MM.1S (cell line): ENCODE results near the gene PRLH.

ENCODE experiments used
- DNase-seq: peaks from one replicate; pipeline ENCODE4 v3.0.0-alpha.2; 2015
- H2AFZ ChIP-seq: fragments of 300-600 bp; sonication (generic); 2 replicates; pipeline ENCODE4 v1.6.0; 2016; ENCODE audit warnings: antibody characterized with exemption, low read length
- H3F3A ChIP-seq: fragments of 300-600 bp; sonication (generic); 2 replicates; pipeline ENCODE4 v1.6.1; 2016; ENCODE audit warnings: mild to moderate bottlenecking, antibody characterized with exemption, low read length, moderate library complexity, mixed read lengths; ENCODE audit not compliant: insufficient read depth
- H3K27ac ChIP-seq: fragments of 300-600 bp; sonication (generic); 2 replicates; pipeline ENCODE4 v1.5.1; 2016; ENCODE audit warnings: mild to moderate bottlenecking, low read length
- H3K27me3 ChIP-seq: fragments of 300-600 bp; sonication (generic); replicated peaks from 2 replicates; pipeline ENCODE4 v1.6.0; 2016; ENCODE audit warnings: low read length; ENCODE audit not compliant: insufficient read depth
- H3K36me3 ChIP-seq: fragments of 300-600 bp; sonication (generic); replicated peaks from 2 replicates; pipeline ENCODE4 v1.6.1; 2016; ENCODE audit warnings: mild to moderate bottlenecking, low read length, mixed read lengths; ENCODE audit not compliant: insufficient read depth
- H3K4me1 ChIP-seq: fragments of 300-600 bp; sonication (generic); 2 replicates; pipeline ENCODE4 v1.6.1; 2016; ENCODE audit warnings: low read length, mixed read lengths
- H3K4me2 ChIP-seq: fragments of 300-600 bp; sonication (generic); 2 replicates; pipeline ENCODE4 v1.6.0; 2016; ENCODE audit warnings: low read depth, low read length
- H3K4me3 ChIP-seq: fragments of 300-600 bp; sonication (generic); 2 replicates; pipeline ENCODE4 v1.5.1; 2016; ENCODE audit warnings: low read length, mixed read lengths
- H3K79me2 ChIP-seq: fragments of 300-600 bp; sonication (generic); 2 replicates; pipeline ENCODE4 v1.6.1; 2016; ENCODE audit warnings: mixed run types, low read length, mixed read lengths
- H3K9ac ChIP-seq: fragments of 300-600 bp; sonication (generic); 2 replicates; pipeline ENCODE4 v1.6.1; 2016; ENCODE audit warnings: low read length, mixed read lengths
- H3K9me2 ChIP-seq: fragments of 300-600 bp; sonication (generic); replicated peaks from 2 replicates; pipeline ENCODE4 v1.6.1; 2016; ENCODE audit warnings: mild to moderate bottlenecking, low read length, mixed read lengths; ENCODE audit not compliant: insufficient read depth
- H3K9me3 ChIP-seq: fragments of 300-600 bp; sonication (generic); replicated peaks from 2 replicates; pipeline ENCODE4 v1.6.1; 2016; ENCODE audit warnings: mild to moderate bottlenecking, low read length, mixed read lengths; ENCODE audit not compliant: insufficient read depth
- H4K20me1 ChIP-seq: fragments of 300-600 bp; sonication (generic); 2 replicates; pipeline ENCODE4 v1.6.1; 2016; ENCODE audit warnings: mild to moderate bottlenecking, low read length, moderate library complexity, mixed read lengths; ENCODE audit not compliant: insufficient read depth
- CTCF ChIP-seq: fragments of 300-600 bp; sonication (generic); IDR thresholded peaks from 2 replicates; pipeline ENCODE4 v1.5.1; 2016; ENCODE audit warnings: antibody characterized with exemption, low read length, mixed read lengths
- EZH2 ChIP-seq: fragments of 300-600 bp; sonication (generic); optimal IDR thresholded peaks from 2 replicates; pipeline ENCODE3; 2017; ENCODE audit warnings: low read depth, mild to moderate bottlenecking, antibody characterized with exemption, low read length, mixed read lengths
- EZH2phosphoT487 ChIP-seq: fragments of 300-600 bp; sonication (generic); IDR thresholded peaks from 2 replicates; pipeline ENCODE4 v1.6.1; 2018; ENCODE audit warnings: antibody characterized with exemption, low read length

Gene PRLH

DNA sequence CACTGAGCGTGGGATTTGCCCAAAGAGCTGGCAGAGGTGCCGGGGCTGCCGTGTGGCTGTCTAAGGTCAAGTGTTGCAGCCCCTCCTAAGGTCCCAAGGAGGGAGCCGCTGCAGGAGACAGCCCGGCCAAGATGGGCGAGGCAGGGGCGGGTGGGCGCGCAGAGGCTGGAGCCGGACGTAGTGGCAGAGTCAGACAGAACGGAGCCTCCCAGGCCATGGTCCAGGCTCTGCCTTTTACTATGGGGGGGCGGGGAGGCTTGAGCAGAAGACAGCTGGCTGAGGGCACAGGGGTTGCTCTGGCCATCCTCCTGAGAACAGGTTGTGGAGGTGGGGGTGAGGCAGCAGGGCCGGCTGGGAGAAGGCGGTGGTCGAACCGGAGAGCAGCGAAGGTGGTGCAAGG lies 27.5 kb upstream of the PRLH start:
- Histone ChIP-seq H3K9ac (no peak overlapping the region), H4K20me1 (no peaks in the 10 kb centered on the region), H2AFZ (no peak overlapping the region), H3K79me2 (no peaks in the 10 kb centered on the region), H3K27ac (no peak overlapping the region), H3K4me1 (no peaks in the 10 kb centered on the region), H3K4me2 (no peak overlapping the region), H3K9me3 (no peaks in the 10 kb centered on the region), H3F3A (no peaks in the 10 kb centered on the region), H3K36me3 (no peaks in the 10 kb centered on the region), H3K4me3 (no peak overlapping the region), H3K9me2 (no peaks in the 10 kb centered on the region), H3K27me3 (no peaks in the 10 kb centered on the region)
- no peak for DNase-seq
- TF ChIP-seq EZH2phosphoT487 (no peak), CTCF (no peak), EZH2 (no peak)

DNA sequence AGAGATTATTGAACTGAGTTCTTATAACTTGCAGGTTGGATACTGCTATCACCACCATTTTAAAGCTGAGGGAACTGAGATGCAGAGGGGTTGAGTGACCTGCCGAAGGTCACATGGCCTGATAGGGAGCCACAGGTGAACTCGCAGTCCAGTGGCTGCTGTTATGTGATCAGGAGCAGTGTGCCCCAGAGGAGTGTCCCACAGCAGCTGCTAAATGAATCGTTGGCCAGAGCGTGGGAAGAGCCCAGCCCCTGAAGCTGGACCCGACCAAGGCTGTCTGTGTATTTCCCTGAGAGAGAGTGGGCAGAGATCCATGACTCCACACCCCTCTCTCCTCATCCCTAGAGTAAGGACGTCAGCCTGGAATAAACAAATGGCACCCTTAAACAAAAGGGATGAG lies 26.7 kb upstream of the PRLH start:
- H3F3A ChIP-seq = no peaks in the 10 kb centered on the region
- no peak overlapping the region for H3K9ac ChIP-seq
- H3K4me2 ChIP-seq = no peak overlapping the region
- H3K27me3 ChIP-seq = no peaks in the 10 kb centered on the region
- TF ChIP-seq EZH2phosphoT487 = no peak
- no peak for TF ChIP-seq EZH2
- TF ChIP-seq CTCF = no peak
- no peaks in the 10 kb centered on the region for H3K4me1 ChIP-seq
- no peak for DNase-seq
- no peaks in the 10 kb centered on the region for H3K79me2 ChIP-seq
- H3K9me2 ChIP-seq = no peaks in the 10 kb centered on the region
- H3K36me3 ChIP-seq = no peaks in the 10 kb centered on the region
- no peak overlapping the region for H3K4me3 ChIP-seq
- H3K27ac ChIP-seq = no peak overlapping the region
- no peak overlapping the region for H2AFZ ChIP-seq
- no peaks in the 10 kb centered on the region for H4K20me1 ChIP-seq
- no peaks in the 10 kb centered on the region for H3K9me3 ChIP-seq

GRCh38 chr2:237540223-237540775 lies 26.1 kb upstream of the PRLH start:
- no peak overlapping the region for H3K27ac ChIP-seq
- no peaks in the 10 kb centered on the region for H3K36me3 ChIP-seq
- H2AFZ ChIP-seq = no peak overlapping the region
- H3K79me2 ChIP-seq = no peaks in the 10 kb centered on the region
- no peaks in the 10 kb centered on the region for H3K4me1 ChIP-seq
- H3K4me2 ChIP-seq = no peak overlapping the region
- no peaks in the 10 kb centered on the region for H3K27me3 ChIP-seq
- H3F3A ChIP-seq = no peaks in the 10 kb centered on the region
- TF ChIP-seq EZH2phosphoT487 = no peak
- TF ChIP-seq EZH2 = no peak
- no peak for TF ChIP-seq CTCF
- H3K9me2 ChIP-seq = no peaks in the 10 kb centered on the region
- H3K9me3 ChIP-seq = no peaks in the 10 kb centered on the region
- H4K20me1 ChIP-seq = no peaks in the 10 kb centered on the region
- H3K9ac ChIP-seq = no peak overlapping the region
- no peak overlapping the region for H3K4me3 ChIP-seq
- no peak for DNase-seq
